ENCODE measurements around the gene SLC22A17.

The SLC22A17 gene

GRCh38 chr14:23385244-23385641 lies 32.6 kb upstream of the SLC22A17 start:
- TF ChIP-seq GATA2 (IDR thresholded peaks at IDR 0.05; ENCODE audit: low read depth, low read length) (no peak), GATA3 (IDR thresholded peaks at IDR 0.05; ENCODE audit: low read depth, low read length) (no peak)

DNA sequence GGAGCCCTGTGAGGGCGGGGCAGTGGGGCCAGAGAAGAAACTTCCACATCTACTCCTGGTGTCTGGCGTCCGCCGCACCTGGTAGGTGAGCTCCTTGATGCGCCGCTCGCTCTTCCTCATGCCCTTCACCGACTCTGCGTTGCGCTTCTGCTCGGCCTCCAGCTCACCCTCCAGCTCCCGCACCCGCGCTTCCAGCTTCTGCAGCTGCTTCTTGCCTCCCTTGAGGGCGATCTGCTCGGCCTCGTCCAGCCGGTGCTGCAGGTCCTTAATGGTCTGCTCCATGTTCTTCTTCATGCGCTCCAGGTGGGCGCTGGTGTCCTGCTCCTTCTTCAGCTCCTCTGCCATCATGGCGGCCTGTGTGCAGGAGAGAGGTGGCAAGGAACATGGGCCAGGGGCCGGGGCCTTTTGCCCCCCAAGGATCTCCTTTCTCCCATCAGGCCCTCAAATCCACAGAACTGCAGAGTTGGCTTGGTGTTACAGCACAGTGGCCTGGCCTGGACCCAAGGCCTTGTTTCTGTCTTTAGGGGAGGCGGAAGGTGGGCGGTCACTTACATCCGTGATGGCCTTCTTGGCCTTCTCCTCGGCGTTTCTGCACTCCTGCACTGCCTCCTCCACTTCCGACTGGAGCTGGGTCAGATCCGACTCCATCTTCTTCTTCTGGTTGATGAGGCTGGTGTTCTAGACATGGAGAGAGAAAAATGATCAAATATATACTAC lies 31.8 kb upstream of the SLC22A17 start:
- no peak for TF ChIP-seq GATA3 (IDR thresholded peaks at IDR 0.05; ENCODE audit: low read depth, low read length)
- TF ChIP-seq GATA2 (IDR thresholded peaks at IDR 0.05; ENCODE audit: low read depth, low read length), result no peak

DNA sequence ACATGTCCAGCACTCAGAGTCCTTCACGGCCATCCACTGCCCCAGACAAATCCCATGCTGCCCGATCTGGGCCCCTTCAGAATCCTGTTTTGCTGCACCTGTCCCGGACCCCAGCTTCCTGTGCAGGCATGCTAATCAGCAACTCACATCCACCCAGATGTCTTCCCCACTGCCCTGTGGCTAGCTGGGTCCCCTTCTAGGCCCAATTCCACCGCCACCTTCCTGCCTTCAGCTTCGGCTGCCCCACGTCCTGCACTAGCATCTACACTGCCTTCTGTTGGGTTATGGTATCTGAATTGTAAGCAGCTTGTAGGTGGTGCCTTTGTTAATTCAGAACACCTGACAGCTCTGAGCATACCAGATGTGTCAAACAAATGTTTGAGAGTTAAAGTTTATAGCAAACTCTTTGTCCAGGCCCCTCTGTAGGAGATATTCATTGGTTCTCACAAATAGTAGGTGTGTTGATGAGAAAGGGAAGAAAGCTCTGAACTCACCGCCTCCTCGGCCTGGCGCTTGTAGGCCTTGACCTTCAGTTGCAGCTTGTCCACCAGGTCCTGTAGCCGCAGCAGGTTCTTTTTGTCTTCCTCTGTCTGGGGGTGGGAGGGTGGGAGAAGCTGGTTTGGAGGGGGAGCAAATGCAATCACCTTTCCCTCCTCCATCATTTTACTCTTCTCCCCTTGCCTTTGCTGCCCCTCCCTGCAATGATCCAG lies 30.2 kb upstream of the SLC22A17 start:
- TF ChIP-seq GATA2 (IDR thresholded peaks at IDR 0.05; ENCODE audit: low read depth, low read length), result no peak
- no peak for TF ChIP-seq GATA3 (IDR thresholded peaks at IDR 0.05; ENCODE audit: low read depth, low read length)

GRCh38 chr14:23382276-23382675 lies 29.6 kb upstream of the SLC22A17 start:
- no peak for TF ChIP-seq GATA2 (IDR thresholded peaks at IDR 0.05; ENCODE audit: low read depth, low read length)
- TF ChIP-seq GATA3 (IDR thresholded peaks at IDR 0.05; ENCODE audit: low read depth, low read length), result no peak

GRCh38 chr14:23381871-23382270 lies 29.2 kb upstream of the SLC22A17 start:
- TF ChIP-seq GATA2 (IDR thresholded peaks at IDR 0.05; ENCODE audit: low read depth, low read length) (no peak), GATA3 (IDR thresholded peaks at IDR 0.05; ENCODE audit: low read depth, low read length) (no peak)

DNA sequence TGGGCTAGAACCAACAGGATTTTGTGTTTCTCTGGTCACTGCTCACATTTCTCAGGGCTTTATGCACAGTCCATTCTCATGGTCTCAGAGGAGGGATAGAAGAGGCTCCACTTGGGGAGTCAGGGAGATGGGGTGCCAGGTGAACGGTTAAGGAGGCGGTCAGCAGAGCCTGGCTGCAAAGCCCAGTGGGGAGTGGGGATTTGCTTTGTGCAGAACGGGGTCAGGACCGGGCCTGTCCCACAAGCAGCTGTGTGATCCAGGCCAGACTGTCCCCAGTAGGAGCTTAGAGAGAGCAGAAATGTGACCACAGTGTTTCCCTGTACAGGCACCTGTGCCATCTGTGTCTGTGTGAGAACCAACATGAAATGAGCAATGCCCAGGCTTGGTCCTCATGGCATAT lies 28.3 kb upstream of the SLC22A17 start:
- TF ChIP-seq GATA3 (IDR thresholded peaks at IDR 0.05; ENCODE audit: low read depth, low read length), result no peak
- no peak for TF ChIP-seq GATA2 (IDR thresholded peaks at IDR 0.05; ENCODE audit: low read depth, low read length)

GRCh38 chr14:23380197-23380914 lies 27.7 kb upstream of the SLC22A17 start:
- TF ChIP-seq GATA2 (IDR thresholded peaks at IDR 0.05; ENCODE audit: low read depth, low read length) (no peak), GATA3 (IDR thresholded peaks at IDR 0.05; ENCODE audit: low read depth, low read length) (no peak)

- TF ChIP-seq GATA2 (IDR thresholded peaks at IDR 0.05; ENCODE audit: low read depth, low read length) (no peak), GATA3 (IDR thresholded peaks at IDR 0.05; ENCODE audit: low read depth, low read length) (no peak)
Observed at GRCh38 chr14:23379366-23380196, 26.9 kb upstream of the SLC22A17 start.

- TF ChIP-seq GATA2 (IDR thresholded peaks at IDR 0.05; ENCODE audit: low read depth, low read length) (no peak), GATA3 (IDR thresholded peaks at IDR 0.05; ENCODE audit: low read depth, low read length) (no peak)
Observed at GRCh38 chr14:23378612-23379220, 26.0 kb upstream of the SLC22A17 start.

DNA sequence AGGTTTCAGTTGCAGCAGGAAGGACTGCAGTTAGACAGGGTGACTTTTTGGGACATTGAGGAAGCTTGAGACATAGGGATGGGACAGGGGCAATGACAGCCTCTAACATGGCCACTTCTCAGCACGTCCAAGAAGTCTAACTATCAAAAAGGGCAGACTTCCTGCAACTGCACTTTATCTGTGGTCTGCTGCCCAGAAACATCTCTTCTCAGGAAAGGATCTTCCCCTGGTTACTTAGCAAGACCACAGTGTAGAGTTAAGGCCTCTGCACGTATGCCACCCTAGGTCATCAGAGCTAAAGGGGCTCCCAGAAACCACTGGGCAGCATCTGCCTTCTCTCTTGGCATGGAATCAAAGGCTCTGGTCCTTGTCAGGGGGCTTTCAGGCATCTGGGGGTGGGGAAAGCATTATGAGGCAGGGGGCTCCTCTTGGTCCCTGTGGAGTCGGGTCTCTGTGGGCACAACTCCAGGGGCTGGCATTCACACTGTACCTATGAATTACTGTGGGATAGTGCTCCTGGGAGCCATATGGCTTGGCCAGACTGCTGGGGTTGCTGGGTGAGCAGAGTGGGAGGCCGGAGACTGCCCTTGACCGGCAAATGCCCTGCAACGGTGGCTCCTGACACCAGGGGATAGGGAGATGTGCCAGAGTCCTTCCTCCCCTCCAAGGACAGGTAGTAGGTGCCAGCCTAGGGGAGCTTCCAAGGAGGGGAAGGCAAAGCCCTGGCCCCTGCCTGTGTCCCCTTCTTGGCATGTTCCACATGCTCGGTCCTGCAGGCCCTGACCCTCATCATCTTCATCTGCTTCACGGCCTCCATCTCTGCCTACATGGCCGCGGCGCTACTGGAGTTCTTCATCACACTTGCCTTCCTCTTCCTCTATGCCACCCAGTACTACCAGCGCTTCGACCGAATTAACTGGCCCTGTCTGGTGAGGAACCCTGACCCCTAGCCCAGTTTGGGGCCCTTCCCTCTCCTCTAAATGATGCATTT lies 25.2 kb upstream of the SLC22A17 start:
- TF ChIP-seq GATA2 (IDR thresholded peaks at IDR 0.05; ENCODE audit: low read depth, low read length) (no peak), GATA3 (IDR thresholded peaks at IDR 0.05; ENCODE audit: low read depth, low read length) (no peak)

- no peak for TF ChIP-seq GATA2 (IDR thresholded peaks at IDR 0.05; ENCODE audit: low read depth, low read length)
- no peak for TF ChIP-seq GATA3 (IDR thresholded peaks at IDR 0.05; ENCODE audit: low read depth, low read length)
Observed at GRCh38 chr14:23377198-23377550, 24.5 kb upstream of the SLC22A17 start.

DNA sequence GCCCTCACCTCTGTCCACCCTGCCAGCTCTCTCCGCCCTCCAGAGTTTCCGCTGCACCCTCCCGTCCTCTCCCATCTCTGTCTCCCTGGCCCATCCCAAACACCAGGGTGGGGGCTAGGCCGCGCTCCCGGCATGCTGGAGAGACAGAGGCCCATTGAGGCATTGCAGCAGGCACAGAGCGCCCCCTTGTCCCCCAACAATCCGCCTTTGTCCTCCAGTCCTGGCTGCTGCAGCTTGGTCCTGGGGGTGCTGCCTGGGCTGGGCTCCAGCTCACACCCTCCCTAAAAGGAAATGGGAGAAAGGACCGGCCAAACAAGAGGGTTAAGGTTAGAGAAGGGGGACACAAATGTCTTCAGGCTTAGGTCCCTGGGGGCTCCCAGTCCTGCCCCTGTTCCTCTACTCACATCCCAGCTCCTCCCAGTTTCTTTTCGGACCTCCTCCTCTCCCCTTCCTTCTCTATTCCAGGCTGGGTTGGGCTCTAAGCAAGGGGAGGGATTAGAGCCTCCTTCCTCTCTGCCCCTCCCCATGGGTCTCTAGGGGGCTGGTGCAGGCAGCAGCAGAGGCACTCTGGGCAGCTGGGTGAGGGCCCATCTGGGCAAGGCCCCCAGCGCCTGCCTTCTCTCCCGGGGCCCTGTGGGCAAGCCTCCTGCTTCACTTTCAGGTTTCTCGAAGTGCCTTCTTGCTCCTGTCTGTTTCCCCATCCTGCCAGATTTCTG lies 24.0 kb upstream of the SLC22A17 start, which contains the start of gene CMTM5:
CMTM5 (plus strand) TSS at position 565 of the 716 bp plus-strand sequence. CDS start 206 bp downstream, outside the sequence.
- TF ChIP-seq GATA3 (IDR thresholded peaks at IDR 0.05; ENCODE audit: low read depth, low read length) (no peak), GATA2 (IDR thresholded peaks at IDR 0.05; ENCODE audit: low read depth, low read length) (no peak)

Data from SH-SY5Y (cell line).